MCF 10A (cell line): ENCODE measurements around the gene C6orf163. TPM values are rescaled to one million over a fixed set of nuclear protein-coding genes. Genes with fewer than 3 reads are reported as not detected.
A peak's percentile ranks its signal among the peaks of the same experiment; 100 is the strongest.

Source experiments
- BruUV-seq: library from RNA; stranded (reverse); fragments of 400-500 nt; replicated peaks from 2 replicates; lab custom pipeline; 2021; lab: Mats Ljungman, UMichigan
- CTCF ChIA-PET: fragments of 300-600 bp; sonication (Branson Sonifier 250); formaldehyde crosslinking; extraction: SDS; loops from one replicate; lab custom pipeline; 2021; ENCODE audit warnings: antibody characterized with exemption, inconsistent platforms; lab: Yijun Ruan, JAX
- POLR2A ChIA-PET: fragments of 300-600, 350-650 bp; sonication (Branson Sonifier 250); formaldehyde crosslinking; extraction: SDS; loops from one replicate; lab custom pipeline; 2020; ENCODE audit warnings: antibody characterized with exemption, inconsistent platforms; lab: Yijun Ruan, JAX
- DNase-seq: peaks from one replicate; pipeline ENCODE4 v3.0.0-alpha.2; 2018; ENCODE audit not compliant: unreplicated experiment
- H3K27ac Mint-ChIP-seq: one replicate; pipeline ENCODE4 v1.8.0; 2022; ENCODE audit warnings: mild to moderate bottlenecking, low read depth, mixed read lengths; ENCODE audit not compliant: unreplicated experiment
- H3K27me3 Mint-ChIP-seq: one replicate; pipeline ENCODE4 v1.8.0; 2022; ENCODE audit warnings: mixed read lengths; ENCODE audit not compliant: insufficient read depth, unreplicated experiment
- H3K36me3 Mint-ChIP-seq: one replicate; pipeline ENCODE4 v1.8.0; 2022; ENCODE audit warnings: mild to moderate bottlenecking, moderate library complexity, mixed read lengths; ENCODE audit not compliant: insufficient read depth, unreplicated experiment
- H3K4me1 Mint-ChIP-seq: one replicate; pipeline ENCODE4 v1.8.0; 2022; ENCODE audit warnings: mixed read lengths; ENCODE audit not compliant: insufficient read depth, unreplicated experiment
- H3K4me3 Mint-ChIP-seq: one replicate; pipeline ENCODE4 v1.8.0; 2022; ENCODE audit warnings: mild to moderate bottlenecking, moderate library complexity, mixed read lengths; ENCODE audit not compliant: unreplicated experiment
- H3K9me3 Mint-ChIP-seq: one replicate; pipeline ENCODE4 v1.8.0; 2022; ENCODE audit warnings: mixed read lengths; ENCODE audit not compliant: unreplicated experiment
- CTCF ChIP-seq: fragments of 200-600 bp; IDR thresholded peaks from one replicate; pipeline ENCODE4 v1.8.0; 2022; ENCODE audit warnings: antibody characterized with exemption, mild to moderate bottlenecking; ENCODE audit not compliant: unreplicated experiment
- intact Hi-C: fragments of 100-400 bp; cut with micrococcal nuclease; formaldehyde crosslinking; loops from 2 replicates; pipeline ENCODE4 v1.14.1; 2022
- total RNA-seq: library from RNA; stranded (reverse); gene quantifications from 2 replicates; pipeline ENCODE4 v1.2.3, GENCODE V29; 2022

Gene C6orf163
- total RNA-seq, 1 experiment from 2014 or later: 1.0 TPM

GRCh38 chr6:87407901-87408720 lies 63.5 kb downstream of the C6orf163 start, which contains the start of gene CFAP206:
TSS of gene CFAP206 (plus strand) at chr6:87407972. CDS start at chr6:87409840, 1,868 bp downstream.
- H3K27me3 Mint-ChIP-seq: peaks cover 15% of the 10 kb centered on the region
- POLR2A ChIA-PET: interaction anchor here (0.6 to 3.5 kb wide), 6 partner anchors 8 to 1815 kb away, joined by 3 to 28 read pairs (median 3); partner anchors contain the start of genes SLC35A1 and SNX14
- intact Hi-C loops: loop anchor here (2.0 to 5.0 kb wide), 2 partner anchors 65 to 184 kb away; partner anchors contain the start of genes ORC3 and SLC35A1
- peak within 1 kb of the TSS; percentile 37 for H3K27ac Mint-ChIP-seq
- no peaks in the 10 kb centered on the region for H3K9me3 Mint-ChIP-seq
- peak; percentile 76 for DNase-seq
- peak; percentile 19 for TF ChIP-seq CTCF
- no TSS peak for BruUV-seq
- CTCF ChIA-PET: interaction anchor here (0.5 to 1.2 kb wide), 11 partner anchors 8 to 537 kb away, joined by 3 to 4 read pairs (median 3); no protein-coding TSS in a partner anchor
- H3K4me1 Mint-ChIP-seq: no peaks in the 10 kb centered on the region
- peak within 1 kb of the TSS; percentile 80 for H3K4me3 Mint-ChIP-seq
- no peaks in the 10 kb centered on the region for H3K36me3 Mint-ChIP-seq

GRCh38 chr6:87408721-87409155 lies 64.1 kb downstream of the C6orf163 start:
- POLR2A ChIA-PET: interaction anchor here (0.6 to 3.5 kb wide), 7 partner anchors 8 to 1815 kb away, joined by 3 to 28 read pairs (median 3); partner anchors contain the start of genes SLC35A1 and SNX14
- CTCF ChIA-PET: interaction anchor here (0.5 to 1.2 kb wide), 6 partner anchors 9 to 536 kb away, joined by 3 to 4 read pairs (median 3); no protein-coding TSS in a partner anchor
- peaks cover 15% of the 10 kb centered on the region for H3K27me3 Mint-ChIP-seq
- TF ChIP-seq CTCF: no peak
- no peaks in the 10 kb centered on the region for H3K36me3 Mint-ChIP-seq
- no peak overlapping the region for H3K27ac Mint-ChIP-seq
- BruUV-seq: no TSS peak
- peak overlapping the region; percentile 80 for H3K4me3 Mint-ChIP-seq
- intact Hi-C loops: loop anchor here (2.0 to 5.0 kb wide), 2 partner anchors 64 to 184 kb away; partner anchors contain the start of genes ORC3 and SLC35A1
- no peak for DNase-seq
- H3K9me3 Mint-ChIP-seq: no peaks in the 10 kb centered on the region
- H3K4me1 Mint-ChIP-seq: no peaks in the 10 kb centered on the region

Other genes starting within 250 kb of the C6orf163 start
- gene CGA, start 249.7 kb upstream of the C6orf163 start, total RNA-seq: not detected in 2 replicates
- 17.1 and 24.4 TPM in 2 replicates for gene ZNF292, start 189.2 kb upstream of the C6orf163 start, total RNA-seq
- gene SMIM8, start 22.2 kb upstream of the C6orf163 start, total RNA-seq: 3.2 and 3.7 TPM in 2 replicates
- not detected in 2 replicates for gene GJB7, start 15.5 kb upstream of the C6orf163 start, total RNA-seq
- gene CFAP206, start 63.2 kb downstream of the C6orf163 start, total RNA-seq: 0.27 TPM in 1 of 2 replicates, not detected in the other
- 10.3 and 12.1 TPM in 2 replicates for gene SLC35A1, start 128.2 kb downstream of the C6orf163 start, total RNA-seq
- 29.9 and 31.0 TPM in 2 replicates for gene RARS2, start 245.2 kb downstream of the C6orf163 start, total RNA-seq
- 19.4 and 21.1 TPM in 2 replicates for gene ORC3, start 245.3 kb downstream of the C6orf163 start, total RNA-seq